Measurements from ENCODE around the gene NFX1.

The NFX1 gene

DNA sequence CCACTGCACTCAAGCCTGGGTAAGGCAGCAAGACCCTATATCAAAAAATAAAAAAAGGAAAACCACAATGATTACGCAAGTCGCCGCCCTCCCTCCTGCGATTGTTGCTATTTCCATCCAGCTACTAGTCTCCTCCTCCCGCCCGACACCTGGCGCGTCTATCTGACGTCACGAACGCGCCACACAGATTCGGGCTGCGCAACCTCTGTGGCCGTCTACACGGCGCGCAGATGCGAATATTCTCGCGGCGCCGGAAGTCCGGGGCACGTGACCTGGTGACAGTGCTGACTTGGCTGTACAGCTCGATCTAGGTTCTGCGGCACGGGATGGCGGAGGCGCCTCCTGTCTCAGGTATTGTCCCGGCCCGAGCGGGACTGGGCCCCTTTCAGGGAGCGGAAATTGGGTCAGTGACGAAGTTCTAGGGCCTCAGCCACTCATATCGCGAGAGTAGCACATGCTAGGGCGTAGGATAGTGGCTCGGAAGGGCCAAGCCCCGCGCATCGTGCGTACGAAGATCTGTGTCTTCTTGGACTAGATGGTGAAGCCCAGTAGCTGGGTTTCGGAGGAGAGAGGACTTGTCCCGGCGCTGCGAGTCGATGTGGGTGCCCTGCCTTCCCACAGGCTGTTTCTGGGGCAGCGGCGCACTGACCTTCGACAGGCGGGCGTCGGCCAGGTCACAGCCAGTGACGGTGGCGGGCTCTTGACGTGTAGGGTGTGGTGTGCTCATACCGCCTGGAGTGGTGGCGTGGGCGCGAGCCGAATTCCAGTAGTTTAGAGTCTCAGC lies at the start of gene NFX1:
Gene NFX1, plus strand, starts transcription at position 270 of the 784 bp plus-strand sequence. Its CDS starts 57 bp downstream, at position 327.
- peak; percentile 97 for DNase-seq (ENCODE audit: low read depth)

DNA sequence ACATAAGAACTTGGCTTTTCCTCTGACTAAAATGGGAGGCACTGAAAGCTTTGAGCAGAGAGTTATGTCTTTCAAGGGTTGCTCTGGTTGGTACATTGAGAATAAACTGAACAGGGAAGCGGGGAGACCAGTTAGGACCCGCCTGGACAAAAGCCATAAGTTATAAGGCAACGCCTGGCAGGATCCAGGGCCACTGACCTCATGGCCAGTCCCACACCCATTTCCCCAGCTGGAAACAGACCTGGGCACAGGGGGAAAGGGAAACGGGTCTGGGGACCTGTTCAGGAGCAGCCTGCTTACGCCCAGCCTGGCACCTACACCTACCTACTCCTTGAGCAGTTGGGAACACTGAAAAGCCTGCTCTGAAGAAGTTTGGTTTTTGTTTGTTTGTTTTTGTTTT lies 49.0 kb upstream of the NFX1 start:
- no peak for DNase-seq (ENCODE audit: low read depth)

DNA sequence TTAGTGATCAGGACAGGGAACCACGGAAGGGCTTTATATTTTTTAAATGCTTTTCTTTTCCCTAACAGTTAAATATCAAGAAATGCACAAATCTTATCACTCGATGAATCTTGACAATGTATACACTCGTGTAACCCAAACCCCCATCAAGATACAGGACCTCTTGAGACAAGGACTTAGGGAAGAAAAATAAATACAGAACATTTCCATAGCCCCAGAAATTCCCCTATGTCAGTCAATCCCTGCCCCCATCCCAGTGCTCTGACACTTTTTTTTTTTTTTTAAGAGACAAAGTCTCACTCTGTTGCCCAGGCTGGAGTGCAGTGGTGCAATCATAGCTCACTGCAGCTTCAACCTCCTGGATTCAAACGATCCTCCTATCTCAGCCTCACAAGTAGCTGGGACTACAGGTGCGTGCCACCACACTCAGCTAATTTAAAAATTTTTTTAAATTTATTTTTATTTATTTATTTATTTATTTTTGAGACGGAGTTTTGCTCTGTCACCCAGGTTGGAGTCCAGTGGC lies 47.6 kb upstream of the NFX1 start:
- DNase-seq (ENCODE audit: low read depth), result no peak

DNA sequence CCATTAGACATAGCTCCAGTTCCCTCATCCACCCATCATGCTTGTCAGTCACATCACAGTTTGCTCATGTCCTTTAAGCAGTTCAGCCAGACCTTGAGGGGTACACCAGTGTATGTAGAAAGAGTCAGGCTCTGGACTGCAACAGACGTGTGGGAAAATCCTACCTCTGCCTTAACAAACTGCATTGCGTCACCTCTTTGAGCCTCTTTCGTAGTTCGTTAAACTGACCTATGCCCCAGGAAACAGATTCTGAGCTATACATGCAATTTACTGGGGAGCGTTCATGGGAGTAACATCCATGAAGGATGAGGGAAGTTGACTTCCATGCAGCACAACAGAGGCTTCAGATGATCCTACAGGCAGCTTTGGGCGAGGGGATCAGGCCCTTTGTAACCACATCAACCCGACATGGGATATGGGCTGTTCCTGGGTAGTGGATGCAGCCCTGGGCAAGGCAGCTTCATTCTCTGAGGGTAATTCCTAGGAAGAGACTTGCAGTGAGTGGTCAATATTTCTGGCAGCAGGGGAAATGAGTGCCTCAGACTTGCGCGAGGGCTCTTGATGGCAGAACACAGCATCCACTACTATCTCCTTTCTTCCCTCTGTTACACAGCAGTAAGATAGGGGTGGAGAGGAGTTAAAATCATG lies 46.1 kb upstream of the NFX1 start:
- no peak for DNase-seq (ENCODE audit: low read depth)

DNA sequence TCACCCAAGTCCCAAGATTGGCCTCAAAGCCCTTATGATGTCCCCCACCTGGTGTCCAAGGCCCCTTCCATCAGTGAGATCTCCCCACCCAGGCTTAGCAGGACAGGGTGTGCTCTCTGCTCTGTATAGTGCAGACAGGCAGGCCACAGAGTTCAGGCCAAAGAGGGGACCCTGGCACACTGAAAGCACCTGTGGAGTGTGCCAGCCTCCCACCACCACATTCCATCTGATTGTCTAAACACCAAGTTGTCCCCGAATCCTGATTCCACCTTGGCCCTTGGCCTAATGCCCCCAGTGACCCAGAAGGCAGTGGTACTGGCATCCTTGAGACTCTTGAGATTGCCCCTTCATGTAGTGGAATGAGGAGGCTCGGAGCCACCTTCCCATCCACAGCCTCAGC lies 45.0 kb upstream of the NFX1 start:
- DNase-seq (ENCODE audit: low read depth), result no peak

DNA sequence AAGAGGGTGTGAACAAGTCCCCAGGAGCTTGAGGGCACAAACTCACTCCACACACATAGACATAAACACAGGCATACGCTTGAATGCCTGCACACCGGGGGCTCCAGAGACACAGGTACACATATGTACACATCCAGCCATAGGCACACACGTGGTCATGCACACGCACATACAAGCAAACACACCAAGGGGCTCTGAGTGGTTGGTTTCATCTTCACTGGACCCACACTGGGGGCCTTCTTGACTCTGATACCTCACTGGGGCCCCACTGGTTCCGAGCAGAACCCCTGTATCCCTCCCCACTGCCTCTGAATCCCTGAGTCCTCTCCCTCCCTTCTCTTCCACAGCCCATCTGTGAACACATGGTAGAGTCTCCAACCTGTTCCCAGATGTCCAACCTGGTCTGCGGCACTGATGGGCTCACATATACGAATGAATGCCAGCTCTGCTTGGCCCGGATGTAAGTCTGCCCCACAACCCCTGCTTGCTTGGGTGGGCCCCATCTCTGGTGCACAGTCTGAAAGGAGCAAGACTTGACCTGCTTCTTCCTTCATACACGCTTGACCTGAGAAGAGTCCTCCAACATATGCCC lies 44.0 kb upstream of the NFX1 start:
- no peak for DNase-seq (ENCODE audit: low read depth)

DNA sequence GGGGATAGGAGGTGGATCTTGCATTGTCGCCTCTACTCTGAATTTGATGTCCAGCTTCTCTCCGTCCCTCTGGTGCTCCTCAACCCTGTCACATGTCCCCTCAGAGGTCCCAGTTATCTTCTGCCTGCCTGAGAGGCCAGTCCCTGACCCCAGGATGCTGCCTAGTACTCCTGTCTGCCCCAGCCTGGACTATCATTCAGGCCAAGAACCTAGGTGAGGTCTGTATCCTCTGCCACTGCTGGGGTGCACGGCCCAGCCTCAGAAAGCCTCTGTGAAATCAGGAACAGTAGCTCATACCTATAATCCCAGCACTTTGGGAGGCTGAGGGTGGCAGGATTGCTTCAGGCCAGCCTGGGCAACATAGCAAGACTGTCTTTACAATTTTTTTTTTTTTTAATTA lies 41.7 kb upstream of the NFX1 start:
- DNase-seq (ENCODE audit: low read depth), result no peak

DNA sequence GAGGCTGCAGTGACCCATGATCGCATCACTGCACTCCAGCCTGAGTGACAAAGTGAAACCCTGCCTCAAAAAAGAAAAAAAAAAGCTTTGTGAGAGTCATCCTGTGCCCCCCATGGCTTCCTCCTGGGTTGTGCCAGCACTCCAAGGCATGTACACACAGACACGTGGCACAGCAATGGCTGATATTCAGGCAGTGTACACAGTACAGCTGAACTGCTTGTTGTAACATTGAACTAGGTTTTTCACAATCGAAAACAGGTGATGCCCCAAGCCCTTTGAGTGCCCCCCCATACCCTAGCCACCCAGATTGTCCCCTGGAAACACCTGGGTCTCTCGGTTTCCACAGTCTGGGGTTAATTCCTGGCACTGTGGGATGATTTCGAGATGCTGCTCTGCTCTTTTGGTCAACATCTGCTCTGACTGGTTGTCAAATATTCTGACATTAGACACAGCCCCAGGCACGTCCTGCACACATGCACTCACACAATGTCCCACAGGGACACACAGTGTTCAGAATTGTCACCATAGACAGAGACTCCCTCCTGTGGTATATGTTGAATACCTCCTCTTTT lies 41.1 kb upstream of the NFX1 start:
- DNase-seq (ENCODE audit: low read depth), result no peak

DNA sequence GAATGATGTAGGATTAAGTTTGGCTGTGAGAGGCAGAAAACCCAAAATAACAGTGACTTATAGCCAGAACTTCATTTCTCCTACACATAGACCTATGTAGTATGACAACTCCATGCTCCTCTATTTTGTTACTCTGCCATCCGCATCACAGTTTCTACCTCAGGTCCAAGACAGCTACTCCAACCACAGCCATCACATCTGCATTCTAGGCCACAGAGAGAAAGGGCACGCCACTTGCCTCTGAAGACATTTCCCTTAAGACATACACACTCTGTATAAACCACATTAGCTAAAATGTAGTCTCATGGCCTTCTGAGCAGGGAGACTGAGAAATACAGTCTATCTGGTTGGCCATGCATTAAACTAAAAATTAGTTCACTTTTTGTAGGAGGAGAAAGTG lies 40.3 kb upstream of the NFX1 start:
- DNase-seq (ENCODE audit: low read depth), result no peak

DNA sequence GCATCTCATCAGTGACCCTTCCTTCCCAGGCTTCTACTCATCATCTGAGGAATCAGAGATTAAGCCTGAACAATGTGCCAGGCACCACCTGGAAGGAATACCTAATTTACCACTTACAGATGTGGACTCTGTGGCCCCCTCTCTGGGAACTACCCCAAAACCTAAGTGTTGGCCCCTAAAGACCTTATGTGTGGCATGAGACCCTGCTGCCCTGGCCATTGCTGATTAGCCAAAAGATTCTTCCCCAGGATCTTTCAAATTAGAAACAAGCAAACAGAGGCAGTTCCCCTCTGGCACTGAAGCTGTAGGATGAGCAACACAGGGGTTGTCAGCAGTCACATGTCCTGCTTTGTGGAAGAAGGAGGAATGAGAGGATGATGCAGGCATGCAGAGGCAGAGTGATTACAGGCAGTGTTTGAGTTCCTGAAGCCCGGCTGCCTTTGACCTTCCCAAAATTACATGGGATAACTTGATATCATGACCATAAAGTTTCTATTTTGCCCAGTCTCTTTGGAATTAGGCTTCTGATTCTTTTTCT lies 39.8 kb upstream of the NFX1 start:
- no peak for DNase-seq (ENCODE audit: low read depth)

DNA sequence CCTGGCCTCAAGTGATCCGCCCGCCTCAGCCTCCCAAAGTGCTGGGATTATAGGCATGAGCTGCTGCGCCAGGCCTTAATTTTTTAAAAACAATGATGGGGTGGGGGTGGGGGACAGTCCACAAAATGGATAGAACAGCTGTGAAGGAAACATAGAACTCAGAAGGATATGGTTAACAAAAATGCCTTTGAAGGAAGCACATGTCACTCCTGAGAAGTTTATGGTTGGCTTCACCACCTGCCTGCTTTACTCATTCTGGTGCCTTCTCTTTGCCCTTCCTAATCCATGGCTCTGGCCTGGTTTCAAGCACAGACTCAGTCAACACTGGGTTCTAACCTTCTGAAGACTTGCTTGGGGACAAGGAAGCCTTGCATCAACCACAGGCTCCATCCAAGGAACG lies 36.1 kb upstream of the NFX1 start:
- no peak for DNase-seq (ENCODE audit: low read depth)

DNA sequence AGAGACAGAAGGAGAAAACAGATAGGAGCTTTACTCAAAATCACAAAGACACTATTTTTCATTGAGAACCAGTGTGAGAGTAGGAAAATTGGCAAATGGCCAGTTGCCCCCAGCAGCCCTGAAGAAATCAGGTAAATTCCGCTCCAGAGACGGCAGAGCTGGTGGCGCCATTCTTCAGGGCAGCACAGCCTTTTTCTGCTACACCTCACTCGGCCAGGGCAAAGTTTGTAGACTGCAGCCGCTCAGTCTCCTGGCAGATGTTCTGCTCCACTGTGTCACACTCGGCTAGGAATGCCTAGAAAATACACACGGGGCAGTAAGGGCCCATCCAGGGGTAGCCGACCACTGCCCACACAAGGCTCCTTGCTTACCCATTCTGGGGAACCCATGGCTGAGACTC lies 35.3 kb upstream of the NFX1 start:
- DNase-seq (ENCODE audit: low read depth), result no peak

DNA sequence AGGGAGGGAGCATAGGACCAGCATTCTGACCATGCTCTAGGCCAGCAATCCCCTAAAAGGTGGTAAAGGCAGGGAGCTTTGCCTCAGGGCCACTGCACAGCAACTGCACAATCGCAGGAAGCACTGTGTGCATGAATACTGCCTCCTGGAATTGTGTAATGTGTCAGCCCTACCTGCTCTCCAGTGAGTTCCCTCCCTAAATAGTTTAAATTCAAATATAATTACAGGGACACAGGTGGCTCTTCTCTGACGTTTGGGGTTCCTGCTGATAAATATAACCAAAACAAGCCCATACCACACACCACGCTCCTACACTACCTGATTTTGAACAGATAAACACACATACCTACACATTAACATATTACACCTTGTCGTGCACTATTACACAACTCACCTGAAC lies 34.8 kb upstream of the NFX1 start:
- DNase-seq (ENCODE audit: low read depth), result no peak

DNA sequence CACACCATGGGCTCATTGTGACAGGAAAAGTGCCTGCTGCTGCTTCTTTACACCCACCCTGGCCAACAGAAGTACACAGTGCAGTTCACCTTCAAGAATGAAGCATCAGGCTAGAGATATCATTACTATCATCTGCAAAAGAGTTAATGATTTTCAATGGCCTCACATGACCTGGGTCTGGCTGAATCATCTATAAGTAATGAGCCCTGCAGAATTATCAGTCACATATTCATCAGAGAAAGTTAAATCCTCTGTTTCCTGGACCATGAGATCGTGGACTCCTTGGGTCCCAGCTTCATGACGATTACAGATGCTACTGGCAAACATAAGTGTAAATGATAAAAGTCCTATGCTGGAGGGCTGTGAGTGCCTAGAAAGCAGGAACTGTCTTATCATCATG lies 34.1 kb upstream of the NFX1 start:
- no peak for DNase-seq (ENCODE audit: low read depth)

DNA sequence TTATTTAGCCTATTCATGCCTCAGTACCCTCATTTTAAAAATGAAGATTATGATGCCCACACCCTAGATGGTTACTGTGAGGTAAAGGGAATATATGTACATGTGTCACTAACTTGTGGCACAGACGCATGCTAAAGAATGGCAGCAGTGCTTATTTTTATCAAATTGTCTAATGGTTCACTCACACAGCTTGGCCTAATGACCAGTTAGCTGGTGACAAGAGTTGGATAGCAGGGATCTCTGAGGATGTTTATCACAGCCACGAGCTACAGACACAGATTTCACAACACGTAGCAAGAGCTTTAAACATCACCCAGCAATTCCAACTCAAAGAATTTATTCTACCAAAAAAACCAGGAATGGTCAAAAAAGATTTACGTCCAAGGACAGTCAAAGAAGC lies 33.0 kb upstream of the NFX1 start:
- no peak for DNase-seq (ENCODE audit: low read depth)

DNA sequence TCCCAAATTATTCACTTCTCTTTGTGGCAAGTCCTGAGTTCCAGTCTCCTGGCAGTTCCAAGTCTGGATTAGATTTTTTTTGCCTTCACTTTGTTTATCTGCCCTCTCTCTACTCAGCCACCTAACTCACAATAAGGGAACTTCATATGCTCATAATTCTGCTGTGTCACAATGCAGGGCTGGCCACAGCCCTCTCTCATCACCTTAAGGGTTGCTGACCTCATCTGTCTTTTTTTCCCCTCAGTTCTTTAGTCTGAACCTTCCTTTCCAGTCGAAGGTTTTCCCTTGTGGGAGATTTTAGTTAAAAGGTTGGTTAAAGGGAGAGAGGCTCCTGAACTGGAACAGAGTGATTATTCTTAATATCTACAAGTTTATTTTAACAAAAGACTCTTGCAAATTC lies 29.9 kb upstream of the NFX1 start:
- DNase-seq (ENCODE audit: low read depth), result no peak

DNA sequence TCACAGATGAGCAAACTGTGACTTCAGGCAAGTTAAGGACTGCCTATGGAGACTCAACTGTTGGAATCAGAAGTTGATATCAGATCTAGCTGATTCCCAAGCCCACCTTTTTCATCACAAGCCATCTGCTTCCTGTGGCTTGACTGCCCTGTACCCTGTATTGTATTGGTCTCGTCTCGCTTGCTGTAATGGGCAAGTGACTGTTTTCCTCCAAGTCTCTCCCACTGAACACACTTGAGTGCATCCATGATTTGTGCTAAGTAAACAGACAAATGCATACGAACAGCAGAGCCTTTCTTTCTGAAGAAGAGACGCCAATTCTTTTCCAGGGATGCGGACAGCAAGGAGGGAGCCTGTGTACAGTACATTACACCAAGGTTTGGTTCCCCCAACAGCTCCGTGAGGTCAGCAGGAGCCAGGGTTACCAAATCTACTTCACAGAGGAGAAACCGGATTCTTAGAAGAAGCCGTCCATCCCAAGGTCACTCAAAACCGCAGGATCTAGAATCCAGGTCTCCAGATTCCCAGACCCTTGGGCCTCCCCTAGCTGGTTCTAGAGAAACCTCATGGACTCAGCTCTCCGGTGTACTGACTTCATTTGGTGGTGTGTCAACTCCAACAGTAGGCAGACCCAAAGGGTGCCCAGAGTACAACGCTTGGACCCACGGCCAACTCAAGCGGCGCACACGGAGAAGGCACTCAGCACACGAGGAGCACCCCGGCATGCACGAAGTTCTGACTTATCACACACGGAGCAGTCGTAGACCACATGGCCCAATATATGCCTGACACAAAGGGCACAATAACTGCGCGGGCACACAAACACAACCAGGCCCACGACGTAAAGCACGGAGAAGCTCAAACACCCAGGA lies 26.9 kb upstream of the NFX1 start:
- DNase-seq (ENCODE audit: low read depth), result no peak

DNA sequence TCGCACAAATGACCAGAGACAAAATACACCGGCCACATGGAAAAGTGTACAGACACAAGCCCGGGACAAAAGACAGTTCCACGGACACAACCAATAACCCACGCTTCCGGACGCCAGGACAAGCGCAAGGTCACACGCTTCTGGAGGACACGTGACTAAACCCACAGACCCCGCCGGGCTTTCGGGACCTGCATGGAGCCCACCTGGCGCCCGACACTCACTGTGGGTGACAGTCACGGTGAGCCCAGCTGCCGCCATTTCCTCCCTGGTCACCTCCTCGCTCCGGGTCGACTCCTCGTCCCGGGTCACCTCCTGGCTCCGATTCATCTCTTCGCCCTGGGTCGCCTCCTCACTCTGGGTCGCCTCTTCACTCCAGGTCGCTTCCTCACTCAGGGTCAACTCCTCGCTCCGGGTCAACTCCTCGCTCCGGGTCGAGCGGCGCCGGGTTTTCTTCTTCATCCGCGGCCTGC lies 26.3 kb upstream of the NFX1 start:
- no peak for DNase-seq (ENCODE audit: low read depth)

DNA sequence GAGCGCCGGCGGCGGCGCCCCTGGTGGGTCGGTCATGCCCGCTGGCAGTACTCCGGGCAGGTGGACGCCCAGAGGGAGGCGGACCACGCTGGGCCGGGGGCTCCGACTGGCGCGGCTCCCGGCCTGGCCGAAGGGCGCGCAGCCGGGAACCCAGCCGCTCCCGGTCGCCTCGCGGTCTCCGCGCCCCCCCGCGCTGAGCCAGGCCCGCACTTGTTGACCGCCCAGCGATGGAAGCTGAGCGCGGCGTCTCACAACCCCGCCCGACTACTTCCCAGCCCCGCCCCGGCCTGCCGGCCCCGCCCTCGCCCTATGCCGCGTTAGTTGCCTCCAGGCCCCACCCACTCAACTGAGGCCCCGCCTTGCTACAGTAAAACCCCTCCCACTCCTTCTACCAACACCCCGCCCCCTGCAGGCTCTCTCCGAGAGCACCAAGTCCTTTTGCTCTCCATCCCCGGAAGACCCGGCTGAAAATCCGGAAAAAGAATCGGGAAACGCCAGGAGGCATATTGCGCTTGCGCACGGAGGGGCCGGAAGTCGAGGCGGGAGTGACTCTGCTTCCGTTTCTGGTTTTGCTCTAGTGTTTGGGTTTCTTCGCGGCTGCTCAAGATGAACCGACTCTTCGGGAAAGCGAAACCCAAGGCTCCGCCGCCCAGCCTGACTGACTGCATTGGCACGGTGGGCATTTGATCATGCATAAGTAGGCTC lies 25.7 kb upstream of the NFX1 start, which contains the start of the genes BAG1 and CHMP5:
Gene BAG1, minus strand, starts transcription at position 236 of the 705 bp plus-strand sequence.
Gene CHMP5, plus strand, starts transcription at position 577 of the 705 bp plus-strand sequence. Its CDS starts 30 bp downstream, at position 607.
- peak; percentile 98 for DNase-seq (ENCODE audit: low read depth)

DNA sequence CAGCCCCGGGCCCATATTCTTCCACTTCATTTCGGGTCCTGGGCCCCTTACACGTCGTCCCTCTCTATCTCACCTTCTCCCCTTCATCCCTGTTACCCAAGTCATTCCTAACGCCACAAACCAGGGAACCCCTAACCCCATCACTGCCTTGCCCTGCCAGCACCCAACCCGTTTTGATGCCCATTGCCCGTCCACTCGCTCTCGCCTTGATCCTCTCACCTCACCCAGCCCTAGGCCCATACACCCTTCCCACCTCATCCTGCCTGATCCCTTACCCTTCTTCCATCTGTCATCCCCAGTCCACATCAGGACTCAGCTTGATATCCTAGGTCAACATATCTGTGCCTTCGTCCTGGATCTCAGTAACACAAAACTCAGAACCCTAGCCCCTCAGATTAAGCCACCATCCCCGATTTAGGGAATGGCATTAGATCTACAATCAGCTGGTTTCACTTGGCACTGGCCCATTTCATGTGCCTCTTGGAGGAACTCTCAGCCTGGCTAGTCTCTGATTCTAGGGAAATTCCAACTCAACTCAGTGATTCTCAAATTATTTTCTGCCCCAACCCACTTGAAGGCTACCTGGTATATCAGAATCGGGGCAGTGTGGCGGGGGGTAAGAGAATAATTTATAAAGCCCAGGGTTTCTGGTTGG lies 25.0 kb upstream of the NFX1 start:
- DNase-seq (ENCODE audit: low read depth), result no peak
